GM12878 (cell line): ENCODE data around the gene TNS4. TPM values are rescaled to one million over a fixed set of nuclear protein-coding genes. Genes with fewer than 3 reads are reported as not detected.
A peak's percentile ranks its signal among the peaks of the same experiment; 100 is the strongest.

ENCODE experiments used
- ATAC-seq: fragments of 200-7000 bp; cut with Tn5 transposase; 3 replicates; pipeline ENCODE4 v1.9.1; 2020; ENCODE audit warnings: mild to moderate bottlenecking, moderate library complexity
- BruUV-seq: library from RNA; stranded (reverse); fragments of 400-500 nt; replicated peaks from 2 replicates; lab custom pipeline; 2021; lab: Mats Ljungman, UMichigan
- CTCF ChIA-PET: fragments of 300-600 bp; sonication (Branson Sonifier 250); formaldehyde crosslinking; extraction: SDS; loops from one replicate; lab custom pipeline; 2021; ENCODE audit warnings: inconsistent platforms; lab: Yijun Ruan, JAX
- POLR2A ChIA-PET: fragments of 350-600 bp; formaldehyde crosslinking; extraction: SDS; loops from one replicate; lab custom pipeline; 2021; ENCODE audit warnings: inconsistent platforms; lab: Charles Lee
- RAD21 ChIA-PET: fragments of 300-600 bp; sonication (Branson Sonifier 250); formaldehyde crosslinking; loops from one replicate; lab custom pipeline; 2023; ENCODE audit warnings: antibody characterized with exemption; ENCODE audit not compliant: unreplicated experiment; lab: Charles Lee
- SMC1A ChIA-PET: fragments of 300-600 bp; sonication (Branson Sonifier 250); formaldehyde crosslinking; loops from one replicate; lab custom pipeline; 2023; ENCODE audit not compliant: unreplicated experiment, uncharacterized antibody; lab: Charles Lee
- DNase-seq: peaks from one replicate; pipeline ENCODE4 v3.0.0-alpha.2; 2011; ENCODE audit warnings: low read depth, low spot score
- FAIRE-seq: peaks from 3 replicates; lab custom pipeline; 2011; peaks lifted over from hg19 to GRCh38; lab: Jason Lieb, UNC
- H2AFZ ChIP-seq: 2 replicates; pipeline ENCODE4 v1.6.0; 2011; ENCODE audit warnings: low read depth, low read length, control low read depth; ENCODE audit not compliant: control insufficient read depth
- H3K27ac ChIP-seq: 2 replicates; pipeline ENCODE4 v1.5.1; 2011; ENCODE audit warnings: control low read depth; ENCODE audit not compliant: control insufficient read depth, insufficient read depth
- H3K27me3 ChIP-seq, 2 experiments: replicated peaks in 1 of 2; 2 replicates each; pipeline versions ENCODE4 v1.6.0 to v1.6.1; 2011; ENCODE audit warnings: low read length in 1 of 2; ENCODE audit not compliant: control insufficient read depth in 2 of 2, insufficient read depth in 2 of 2
- H3K36me3 ChIP-seq, 2 experiments: 2 replicates each; pipeline ENCODE4 v1.5.1; 2011; ENCODE audit warnings: low read length in 1 of 2; ENCODE audit not compliant: control insufficient read depth in 2 of 2, insufficient read depth in 2 of 2
- H3K4me1 ChIP-seq: 2 replicates; pipeline ENCODE4 v1.6.1; 2011; ENCODE audit warnings: mild to moderate bottlenecking, low read length, moderate library complexity, mixed read lengths; ENCODE audit not compliant: control insufficient read depth, insufficient read depth
- H3K4me2 ChIP-seq: 2 replicates; pipeline ENCODE4 v1.6.0; 2011; ENCODE audit warnings: control low read depth; ENCODE audit not compliant: control insufficient read depth, insufficient read depth
- H3K4me3 ChIP-seq: fragments of 200-600 bp; sonication (generic); 2 replicates; pipeline ENCODE4 v1.5.1; 2016
- H3K79me2 ChIP-seq: 2 replicates; pipeline ENCODE4 v1.6.0; 2011; ENCODE audit warnings: low read length; ENCODE audit not compliant: control insufficient read depth, insufficient read depth
- H3K9ac ChIP-seq: 2 replicates; pipeline ENCODE4 v1.8.0; 2011; ENCODE audit warnings: low read length, control low read depth, mixed read lengths; ENCODE audit not compliant: control insufficient read depth, insufficient read depth
- H3K9me3 ChIP-seq: replicated peaks from 3 replicates; pipeline ENCODE4 v1.5.1; 2011; ENCODE audit warnings: mild to moderate bottlenecking, low read length; ENCODE audit not compliant: control insufficient read depth, insufficient read depth
- H4K20me1 ChIP-seq: 2 replicates; pipeline ENCODE4 v1.6.0; 2011; ENCODE audit not compliant: control insufficient read depth, insufficient read depth
- EED ChIP-seq: sonication (generic); IDR thresholded peaks from 2 replicates; pipeline ENCODE4 v1.6.1; 2016; ENCODE audit warnings: antibody characterized with exemption, low read depth
- FOS ChIP-seq: IDR thresholded peaks from 3 replicates; pipeline ENCODE4 v1.6.1; 2011; ENCODE audit warnings: borderline replicate concordance; ENCODE audit not compliant: insufficient read length; ENCODE audit errors: extremely low read depth
- IKZF2 ChIP-seq, 2 experiments: fragments of 450-650 bp; IDR thresholded peaks; 2 replicates each; pipeline ENCODE4 v1.6.1; 2017; ENCODE audit warnings: mild to moderate bottlenecking in 2 of 2, moderate library complexity in 2 of 2
- MTA2 ChIP-seq: fragments of 450-650 bp; IDR thresholded peaks from 2 replicates; pipeline ENCODE4 v1.6.1; 2016; ENCODE audit warnings: low read depth, mild to moderate bottlenecking, moderate library complexity
- MXI1 ChIP-seq: fragments of 150-350 bp; IDR thresholded peaks from 2 replicates; pipeline ENCODE4 v1.6.1; 2011; ENCODE audit warnings: low read depth, mild to moderate bottlenecking, inconsistent platforms, low read length, improper control_type of control experiment
- RAD21 ChIP-seq: IDR thresholded peaks from 2 replicates; pipeline ENCODE4 v1.6.1; 2011; ENCODE audit warnings: mild to moderate bottlenecking, low read depth, low read length, moderate library complexity; ENCODE audit not compliant: insufficient read depth
- RAD51 ChIP-seq: fragments of 450-650 bp; IDR thresholded peaks from 2 replicates; pipeline ENCODE4 v1.6.1; 2016; ENCODE audit warnings: moderate library complexity, mild to moderate bottlenecking, inconsistent platforms
- RELB ChIP-seq: fragments of 450-650 bp; IDR thresholded peaks from 2 replicates; pipeline ENCODE4 v1.6.1; 2017; ENCODE audit warnings: low read depth, mild to moderate bottlenecking, moderate library complexity
- SP1 ChIP-seq: IDR thresholded peaks from one replicate; pipeline ENCODE4 v1.6.1; 2011; ENCODE audit warnings: low read depth, low read length
- SREBF2 ChIP-seq: IDR thresholded peaks from 2 replicates; pipeline ENCODE4 v1.6.1; 2012; ENCODE audit warnings: mild to moderate bottlenecking, low read length
- USF2 ChIP-seq: IDR thresholded peaks from 2 replicates; pipeline ENCODE4 v1.6.1; 2011; ENCODE audit warnings: low read depth, low read length, improper control_type of control experiment, borderline replicate concordance
- ZBTB33 ChIP-seq: fragments of 450-650 bp; IDR thresholded peaks from 2 replicates; pipeline ENCODE4 v1.6.1; 2017; ENCODE audit warnings: mild to moderate bottlenecking
- WGBS: methylation state at CpG from one replicate; pipeline ENCODE4 v1.1.6; 2016; ENCODE audit warnings: low lambda C conversion rate; ENCODE audit not compliant: insufficient replicate concordance, insufficient coverage; ENCODE audit errors: missing lambda C conversion rate; 5-methylcytosine and 5-hydroxymethylcytosine counted together
- in situ Hi-C: fragments of 300-500 bp; cut with MboI; formaldehyde crosslinking; loops from 9 replicates; pipeline ENCODE4 v1.14.3; 2018; ENCODE audit warnings: mixed read lengths
- intact Hi-C: fragments of 100-400 bp; cut with micrococcal nuclease; formaldehyde crosslinking; loops from one replicate; pipeline ENCODE4 v1.14.2; 2022; ENCODE audit not compliant: unreplicated experiment
- polyA plus RNA-seq, 11 experiments: library from polyadenylated mRNA; depleted of rRNA in 4 of 11; unstranded in 6 of 11; stranded (reverse) in 5 of 11; fragments of >200 nt; fragmentation: Nextera tagmentation in 4 of 11; fragmentation: Illumina TruSeq in 1 of 11; extraction: Ambion mirVana in 4 of 11; extraction: Trizol in 1 of 11; gene quantifications; 1 replicate in 1 of 11; 2 replicates in 10 of 11; pipeline versions ENCODE4 v1.2.1 to v1.2.3, GENCODE V29; 2011 to 2016; ENCODE audit warnings: inconsistent platforms in 2 of 11, missing spikeins in 2 of 11, low read depth in 1 of 11
- total RNA-seq, 4 experiments: library from RNA; depleted of rRNA in 3 of 4; stranded (reverse); fragments of >200 nt in 3 of 4; fragmentation: Illumina TruSeq in 1 of 4; extraction: Trizol in 1 of 4; gene quantifications; 2 replicates each; pipeline versions ENCODE4 v1.2.1 to v1.2.3, GENCODE V29; 2013 to 2021
- TF ChIP-seq, protein P1 (sequence below): fragments of 450-650 bp; IDR thresholded peaks from 2 replicates; pipeline ENCODE4 v1.6.1; 2017; ENCODE audit warnings: mild to moderate bottlenecking, low read depth, inconsistent platforms; ENCODE audit not compliant: poor library complexity, severe bottlenecking

Gene TNS4
- total and polyA plus RNA-seq, 10 of the 15 experiments (the other 5 are each of a cell fraction or from before 2014, with no cell fraction given): 0.10 to 0.90 (median 0.68) TPM; not detected in 2

DNA sequence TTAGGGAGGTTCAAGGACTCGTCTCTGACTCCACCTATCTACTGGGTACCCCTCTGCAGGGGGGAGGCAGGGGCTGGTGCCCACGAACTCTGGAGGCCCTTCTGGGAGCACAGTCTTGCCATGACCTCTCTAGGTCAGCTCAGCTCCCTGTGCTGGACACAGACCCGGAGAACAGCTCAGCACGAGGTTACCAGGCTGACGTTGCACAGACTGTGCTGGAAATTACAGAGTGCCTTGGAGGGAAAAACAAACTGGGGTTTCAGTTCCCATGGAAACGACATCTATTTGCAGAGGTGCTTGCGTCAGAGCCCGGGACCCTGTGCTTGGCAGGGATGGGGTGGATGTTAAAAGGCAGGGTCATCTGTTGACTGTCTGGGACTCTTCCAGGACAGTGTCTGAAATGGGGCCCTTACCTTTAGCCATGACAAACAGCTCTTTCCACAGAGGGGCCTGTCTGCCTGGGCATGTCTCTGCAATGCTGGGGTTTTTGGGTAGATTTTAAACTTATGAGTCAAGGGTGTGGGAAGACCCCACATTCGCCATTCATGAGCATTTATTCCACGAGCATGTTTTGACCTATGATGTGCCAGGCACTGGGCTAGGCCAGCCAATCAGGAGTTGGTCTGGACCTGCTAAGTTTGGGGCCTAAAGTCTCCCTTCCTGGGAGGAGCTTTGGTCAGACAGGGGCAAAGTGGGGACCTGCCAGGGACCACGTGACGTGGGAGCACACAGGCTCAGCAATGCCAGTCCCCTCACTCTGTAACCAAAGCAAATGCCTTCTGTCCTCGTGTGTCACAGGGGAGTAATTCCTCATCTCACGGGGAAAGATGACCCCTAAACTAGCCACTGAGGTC, 41.4 kb upstream of the TNS4 start:
- ChIA-PET RAD21 (interaction anchor here (0.5 to 16.5 kb wide), 14 partner anchors 10 to 235 kb away, joined by 3 to 514 read pairs (median 4); partner anchors contain the start of genes CCR7 and RARA), CTCF (interaction anchor here (0.6 to 15.2 kb wide), 10 partner anchors 7 to 184 kb away, joined by 3 to 318 read pairs (median 4); partner anchors contain the start of gene CCR7), POLR2A (interaction anchor here (0.5 to 4.8 kb wide), 9 partner anchors 9 to 768 kb away, joined by 3 to 50 read pairs (median 8); partner anchors contain the start of gene CCR7), SMC1A (interaction anchor here (0.8 to 15.5 kb wide), 9 partner anchors 10 to 1125 kb away, joined by 3 to 430 read pairs (median 6); partner anchors contain the start of gene CCR7)
- Histone ChIP-seq H3K36me3 (no peaks in the 10 kb centered on the region), H2AFZ (peak overlapping the region; percentile 48), H3K27me3 (no peaks in the 10 kb centered on the region; a peak in 1 of 4 replicates), H3K4me1 (peaks cover 56% of the 10 kb centered on the region), H3K27ac (peak overlapping the region; percentile 30), H3K79me2 (no peaks in the 10 kb centered on the region), H3K4me3 (no peak overlapping the region), H4K20me1 (no peaks in the 10 kb centered on the region), H3K9me3 (no peaks in the 10 kb centered on the region; the same call in 2 of the 3 replicates), H3K4me2 (peak overlapping the region; percentile 27; the same call in 1 of the 2 replicates), H3K9ac (peak overlapping the region; percentile 43; the same call in 1 of the 2 replicates)
- BruUV-seq: TSS peak; percentile 73
- DNase-seq (no peak), ATAC-seq (peak; percentile 67), FAIRE-seq (peak; percentile 77)
- in situ Hi-C loops: loop anchor here (25.0 kb wide), 1 partner anchor 105 kb away; the partner anchor contains the start of gene IGFBP4
- WGBS: 11% methylated on average over 14 of the region's 14 CpGs
- intact Hi-C loops: loop anchor here (10.0 kb wide), 1 partner anchor 252 kb away; the partner anchor contains the start of gene KRT28
- no peak for TF ChIP-seq FOS
- no peak for TF ChIP-seq ZBTB33
- TF ChIP-seq, protein P1, sequence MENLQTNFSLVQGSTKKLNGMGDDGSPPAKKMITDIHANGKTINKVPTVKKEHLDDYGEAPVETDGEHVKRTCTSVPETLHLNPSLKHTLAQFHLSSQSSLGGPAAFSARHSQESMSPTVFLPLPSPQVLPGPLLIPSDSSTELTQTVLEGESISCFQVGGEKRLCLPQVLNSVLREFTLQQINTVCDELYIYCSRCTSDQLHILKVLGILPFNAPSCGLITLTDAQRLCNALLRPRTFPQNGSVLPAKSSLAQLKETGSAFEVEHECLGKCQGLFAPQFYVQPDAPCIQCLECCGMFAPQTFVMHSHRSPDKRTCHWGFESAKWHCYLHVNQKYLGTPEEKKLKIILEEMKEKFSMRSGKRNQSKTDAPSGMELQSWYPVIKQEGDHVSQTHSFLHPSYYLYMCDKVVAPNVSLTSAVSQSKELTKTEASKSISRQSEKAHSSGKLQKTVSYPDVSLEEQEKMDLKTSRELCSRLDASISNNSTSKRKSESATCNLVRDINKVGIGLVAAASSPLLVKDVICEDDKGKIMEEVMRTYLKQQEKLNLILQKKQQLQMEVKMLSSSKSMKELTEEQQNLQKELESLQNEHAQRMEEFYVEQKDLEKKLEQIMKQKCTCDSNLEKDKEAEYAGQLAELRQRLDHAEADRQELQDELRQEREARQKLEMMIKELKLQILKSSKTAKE: peak; percentile 63
- peak; percentile 3 for TF ChIP-seq SP1
- TF ChIP-seq IKZF2 (IDR thresholded peaks at IDR 0.05): peak; percentile 62 to 67; a peak in 3 of 4 replicates
- no peak for TF ChIP-seq SREBF2
- TF ChIP-seq RAD21: no peak
- peak; percentile 66 for TF ChIP-seq RELB
- peak; percentile 92 for TF ChIP-seq RAD51
- TF ChIP-seq EED: peak; percentile 36; the same call in 1 of the 2 replicates
- peak; percentile 45; the same call in 1 of the 2 replicates for TF ChIP-seq MXI1
- peak; percentile 72 for TF ChIP-seq USF2
- peak; percentile 55; the same call in 1 of the 2 replicates for TF ChIP-seq MTA2
